GM13977 (cell line): ENCODE results near the gene COPS8.

Source experiments
- DNase-seq: peaks from one replicate; pipeline ENCODE4 v3.0.0; 2012; ENCODE audit warnings: low spot score
- in situ Hi-C: fragments of 300-500 bp; cut with MboI; formaldehyde crosslinking; loops from one replicate; pipeline ENCODE4 v1.12.0; 2022; ENCODE audit warnings: low sequenced_read_pairs, low pct_unique_long_range_greater_than_20kb, mixed read lengths, inconsistent platforms; ENCODE audit not compliant: unreplicated experiment
- TF ChIP-seq, protein P1 (sequence below): IDR thresholded peaks from 2 replicates; pipeline ENCODE4 v1.5.1; 2012; ENCODE audit warnings: mild to moderate bottlenecking, control low read depth; ENCODE audit not compliant: insufficient read depth; ENCODE audit errors: extremely low read depth, missing control alignments

Gene COPS8

DNA sequence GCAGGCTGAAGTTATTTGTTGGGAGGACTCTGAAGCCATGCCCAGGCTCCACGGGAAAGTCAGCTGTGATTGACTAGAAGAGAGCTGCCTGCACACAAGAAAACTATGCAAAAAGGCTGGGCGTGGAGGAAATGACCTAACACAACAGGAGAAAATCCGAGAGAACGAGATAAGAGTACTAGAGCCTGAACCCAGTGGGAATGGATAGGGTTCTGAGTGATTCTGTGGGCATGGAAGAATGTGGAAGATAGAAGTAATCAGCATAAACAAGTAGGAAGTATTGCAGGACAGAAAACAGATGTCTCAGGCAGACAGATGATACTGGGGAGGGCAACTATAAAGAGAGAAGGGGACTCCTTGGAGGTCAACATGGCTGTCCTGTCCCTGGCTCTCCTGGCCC is 12.1 kb upstream of the COPS8 start:
- in situ Hi-C loops = loop anchor here (10.0 to 25.0 kb wide), 3 partner anchors 561 to 1311 kb away; a partner anchor contains a TSS
- TF ChIP-seq, protein P1, sequence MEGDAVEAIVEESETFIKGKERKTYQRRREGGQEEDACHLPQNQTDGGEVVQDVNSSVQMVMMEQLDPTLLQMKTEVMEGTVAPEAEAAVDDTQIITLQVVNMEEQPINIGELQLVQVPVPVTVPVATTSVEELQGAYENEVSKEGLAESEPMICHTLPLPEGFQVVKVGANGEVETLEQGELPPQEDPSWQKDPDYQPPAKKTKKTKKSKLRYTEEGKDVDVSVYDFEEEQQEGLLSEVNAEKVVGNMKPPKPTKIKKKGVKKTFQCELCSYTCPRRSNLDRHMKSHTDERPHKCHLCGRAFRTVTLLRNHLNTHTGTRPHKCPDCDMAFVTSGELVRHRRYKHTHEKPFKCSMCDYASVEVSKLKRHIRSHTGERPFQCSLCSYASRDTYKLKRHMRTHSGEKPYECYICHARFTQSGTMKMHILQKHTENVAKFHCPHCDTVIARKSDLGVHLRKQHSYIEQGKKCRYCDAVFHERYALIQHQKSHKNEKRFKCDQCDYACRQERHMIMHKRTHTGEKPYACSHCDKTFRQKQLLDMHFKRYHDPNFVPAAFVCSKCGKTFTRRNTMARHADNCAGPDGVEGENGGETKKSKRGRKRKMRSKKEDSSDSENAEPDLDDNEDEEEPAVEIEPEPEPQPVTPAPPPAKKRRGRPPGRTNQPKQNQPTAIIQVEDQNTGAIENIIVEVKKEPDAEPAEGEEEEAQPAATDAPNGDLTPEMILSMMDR = no peak
- DNase-seq = no peak

DNA sequence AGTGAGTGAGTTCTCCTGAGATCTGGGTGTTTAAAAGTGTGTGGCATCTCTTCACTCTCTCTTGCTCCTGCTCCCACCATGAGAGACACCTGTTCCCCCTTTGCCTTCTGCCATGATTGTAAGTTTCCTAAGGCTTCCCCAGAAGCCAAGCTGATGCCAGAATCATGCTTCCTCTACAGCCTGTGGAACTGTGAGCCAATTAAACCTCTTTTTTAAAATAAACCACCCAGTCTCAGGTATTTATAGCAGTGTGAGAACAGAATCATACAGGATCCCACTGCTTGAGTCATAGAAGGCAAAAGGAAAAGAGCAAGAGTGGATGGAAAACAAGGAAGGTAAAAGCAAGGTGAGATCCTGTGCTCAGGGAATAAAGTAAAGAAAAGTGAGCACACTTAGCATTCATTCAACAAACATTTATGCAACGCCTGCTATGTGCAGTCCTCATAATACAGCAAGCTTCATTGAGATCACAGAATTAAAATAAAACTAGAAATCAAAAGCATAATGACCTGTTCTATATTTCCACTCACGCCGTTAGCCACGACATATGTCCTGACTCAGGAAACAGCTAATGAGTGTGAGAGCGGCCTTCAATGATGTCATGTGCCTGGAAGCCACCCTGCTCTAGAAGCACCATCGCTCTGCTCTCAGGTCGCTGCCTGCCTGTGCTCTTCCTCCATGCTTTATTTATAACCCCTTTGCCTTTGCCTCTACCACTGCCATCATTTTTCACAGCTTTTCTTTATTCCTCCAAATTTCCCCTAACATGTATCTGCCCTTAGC is 11.3 kb upstream of the COPS8 start:
- in situ Hi-C loops = loop anchor here (10.0 to 25.0 kb wide), 3 partner anchors 562 to 1312 kb away; a partner anchor contains a TSS

GRCh38 chr2:237075749-237076599 is 9.7 kb upstream of the COPS8 start:
- DNase-seq = no peak
- TF ChIP-seq, protein P1 = no peak
- in situ Hi-C loops = loop anchor here (10.0 kb wide), 1 partner anchor 731 kb away; no protein-coding TSS in a partner anchor

More for the DNA sequence above, 11.3 kb upstream of the COPS8 start:
- TF ChIP-seq, protein P1 = no peak
- no peak for DNase-seq

GRCh38 chr2:237081596-237081995 is 4.1 kb upstream of the COPS8 start:
- in situ Hi-C loops = no loop called here
- TF ChIP-seq, protein P1 = no peak
- no peak for DNase-seq

GRCh38 chr2:237083026-237083425 is 2.7 kb upstream of the COPS8 start:
- in situ Hi-C loops = no loop called here

GRCh38 chr2:237084444-237084843 is 1.2 kb upstream of the COPS8 start:
- in situ Hi-C loops = no loop called here
- no peak for DNase-seq
- TF ChIP-seq, protein P1 = no peak

More at GRCh38 chr2:237083026-237083425, 2.7 kb upstream of the COPS8 start:
- DNase-seq = no peak
- TF ChIP-seq, protein P1 = no peak
